Activated effector memory CD4-positive, alpha-beta T cell treated with Interleukin-2 at 50 U/mL for 16 hours (primary cell): Measurements from ENCODE around the gene MET.
"Not testable (repeated sequence)": the region's sequence is repeated elsewhere in the genome, so short reads cannot be mapped to it uniquely, and the experiment has no call there.

Experiments used
- DNase-seq: peaks from one replicate; pipeline ENCODE4 v3.0.0-alpha.2; 2020

MET gene

DNA sequence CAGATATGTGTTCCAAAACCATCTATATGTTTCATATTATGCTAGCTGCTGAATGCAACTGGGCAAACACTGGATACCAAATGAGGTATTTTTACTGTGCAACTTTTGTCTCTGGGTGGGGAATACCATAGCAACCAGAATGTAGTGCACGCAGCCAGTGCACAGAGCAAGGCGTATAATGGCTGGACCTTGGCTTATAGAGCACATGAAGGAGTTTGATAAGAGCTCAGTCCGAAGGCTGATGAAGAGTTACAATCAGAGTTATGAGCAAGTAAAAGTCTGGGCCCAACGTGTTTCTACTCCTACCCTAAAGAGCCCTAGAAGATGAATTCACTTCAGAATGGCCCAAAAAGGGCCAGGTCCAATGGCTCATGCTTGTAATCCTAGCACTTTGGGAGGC lies 82.2 kb downstream of the MET start:
- no peak for DNase-seq

- DNase-seq, result no peak
These were observed 85.3 kb downstream of the MET start for GRCh38 chr7:116757283-116757682.

GRCh38 chr7:116759642-116760041 lies 87.6 kb downstream of the MET start:
- DNase-seq, result not testable (repeated sequence)

DNA sequence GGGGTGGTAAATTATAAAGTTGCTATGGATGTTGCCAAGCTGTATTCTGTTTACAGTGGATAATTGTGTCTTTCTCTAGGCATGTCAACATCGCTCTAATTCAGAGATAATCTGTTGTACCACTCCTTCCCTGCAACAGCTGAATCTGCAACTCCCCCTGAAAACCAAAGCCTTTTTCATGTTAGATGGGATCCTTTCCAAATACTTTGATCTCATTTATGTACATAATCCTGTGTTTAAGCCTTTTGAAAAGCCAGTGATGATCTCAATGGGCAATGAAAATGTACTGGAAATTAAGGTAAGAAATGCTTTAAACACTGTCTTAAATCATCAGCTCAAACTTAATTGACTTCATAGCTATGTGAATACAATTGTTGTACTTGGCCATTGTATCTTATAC lies 91.0 kb downstream of the MET start:
- no peak for DNase-seq

DNA sequence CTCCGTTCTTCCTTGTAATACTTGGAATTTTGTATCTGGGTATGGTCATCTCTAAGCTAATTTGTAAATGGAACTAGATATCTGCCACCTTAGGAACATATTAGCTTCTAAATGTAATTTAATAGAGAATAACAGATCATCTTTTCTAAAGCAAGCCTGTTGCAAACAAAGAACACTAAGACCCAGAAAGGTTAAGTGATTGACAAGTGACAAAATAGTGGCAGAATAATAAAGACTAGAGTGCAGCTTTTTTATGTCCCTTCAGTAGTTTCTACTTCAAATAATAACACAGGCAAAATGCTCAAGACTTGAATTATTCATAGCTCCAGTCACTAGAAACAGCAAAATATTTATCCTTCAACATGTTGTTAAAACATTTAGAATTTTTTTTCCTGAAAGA lies 91.7 kb downstream of the MET start:
- DNase-seq, result no peak

DNA sequence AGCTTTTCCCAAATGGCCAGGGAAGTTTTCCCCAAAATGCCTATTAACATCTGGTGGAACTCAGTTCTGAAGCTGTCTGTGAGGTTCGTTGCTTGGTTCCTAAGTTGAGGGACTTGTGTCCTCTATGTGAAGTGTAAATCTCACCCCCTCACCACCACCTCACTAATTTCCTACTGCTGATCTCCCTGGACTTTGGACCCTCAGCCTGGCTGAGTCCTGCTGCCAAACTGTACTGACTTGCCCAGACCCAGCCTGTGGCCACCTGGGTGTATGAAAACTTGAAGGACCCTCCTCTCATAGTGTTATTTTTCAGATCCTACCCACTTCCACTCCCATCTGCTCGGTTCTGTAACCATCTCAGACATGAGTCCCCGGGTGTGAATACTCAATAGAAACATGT lies 94.9 kb downstream of the MET start:
- no peak for DNase-seq

DNA sequence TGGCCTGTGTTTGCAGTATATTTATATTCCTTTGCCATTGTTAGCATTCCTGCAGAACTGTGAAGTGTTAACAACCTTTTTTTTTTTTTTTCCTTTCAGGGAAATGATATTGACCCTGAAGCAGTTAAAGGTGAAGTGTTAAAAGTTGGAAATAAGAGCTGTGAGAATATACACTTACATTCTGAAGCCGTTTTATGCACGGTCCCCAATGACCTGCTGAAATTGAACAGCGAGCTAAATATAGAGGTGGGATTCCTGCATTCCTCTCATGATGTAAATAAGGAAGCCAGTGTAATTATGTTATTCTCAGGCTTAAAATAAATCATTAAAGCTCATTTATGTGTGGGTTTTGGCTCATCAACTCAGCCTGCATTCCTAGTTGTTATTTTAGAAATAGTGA lies 97.5 kb downstream of the MET start:
- DNase-seq, result no peak

DNA sequence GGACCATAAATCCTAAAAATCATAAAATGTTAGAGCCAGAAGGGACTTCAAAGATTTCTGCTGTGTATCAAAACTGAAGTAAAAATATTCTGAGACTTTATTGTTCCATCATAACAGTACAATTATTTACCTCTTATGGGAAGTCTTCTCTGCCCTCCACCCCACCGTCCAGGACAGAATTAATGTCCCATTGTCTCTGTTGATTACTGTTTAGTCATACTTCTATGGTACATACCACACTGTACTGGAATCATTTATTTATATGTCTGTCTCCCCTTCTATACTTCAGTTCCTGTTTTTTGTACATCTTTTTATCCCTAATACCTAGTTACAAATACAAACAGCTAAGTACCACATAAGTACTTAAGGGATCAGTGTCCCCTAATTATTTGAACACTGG lies 98.9 kb downstream of the MET start:
- DNase-seq, result no peak

DNA sequence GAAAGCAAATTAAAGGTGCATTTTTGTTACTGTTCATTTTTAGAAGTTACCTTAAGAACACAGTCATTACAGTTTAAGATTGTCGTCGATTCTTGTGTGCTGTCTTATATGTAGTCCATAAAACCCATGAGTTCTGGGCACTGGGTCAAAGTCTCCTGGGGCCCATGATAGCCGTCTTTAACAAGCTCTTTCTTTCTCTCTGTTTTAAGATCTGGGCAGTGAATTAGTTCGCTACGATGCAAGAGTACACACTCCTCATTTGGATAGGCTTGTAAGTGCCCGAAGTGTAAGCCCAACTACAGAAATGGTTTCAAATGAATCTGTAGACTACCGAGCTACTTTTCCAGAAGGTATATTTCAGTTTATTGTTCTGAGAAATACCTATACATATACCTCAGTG lies 99.6 kb downstream of the MET start:
- no peak for DNase-seq

DNA sequence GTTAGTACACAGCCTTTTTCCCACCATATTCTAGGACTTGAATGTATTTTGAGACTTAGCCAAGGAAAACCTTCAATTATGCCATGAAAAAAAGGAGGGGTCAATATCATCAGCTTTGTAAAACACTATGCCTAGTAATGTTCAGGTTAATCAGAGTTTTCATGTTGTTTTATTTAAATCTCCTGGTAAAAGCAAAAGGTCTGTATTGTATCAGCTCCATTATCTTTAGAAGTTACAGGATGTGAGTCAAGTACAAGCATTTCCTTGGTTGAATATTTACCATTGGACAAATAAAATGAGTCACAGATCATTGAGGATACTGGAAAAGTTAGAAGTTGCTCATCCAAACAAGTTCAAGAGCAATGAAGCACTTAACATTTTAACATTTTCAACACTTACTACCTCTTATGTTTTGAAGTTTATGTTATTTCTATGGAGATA lies 100.4 kb downstream of the MET start:
- no peak for DNase-seq

DNA sequence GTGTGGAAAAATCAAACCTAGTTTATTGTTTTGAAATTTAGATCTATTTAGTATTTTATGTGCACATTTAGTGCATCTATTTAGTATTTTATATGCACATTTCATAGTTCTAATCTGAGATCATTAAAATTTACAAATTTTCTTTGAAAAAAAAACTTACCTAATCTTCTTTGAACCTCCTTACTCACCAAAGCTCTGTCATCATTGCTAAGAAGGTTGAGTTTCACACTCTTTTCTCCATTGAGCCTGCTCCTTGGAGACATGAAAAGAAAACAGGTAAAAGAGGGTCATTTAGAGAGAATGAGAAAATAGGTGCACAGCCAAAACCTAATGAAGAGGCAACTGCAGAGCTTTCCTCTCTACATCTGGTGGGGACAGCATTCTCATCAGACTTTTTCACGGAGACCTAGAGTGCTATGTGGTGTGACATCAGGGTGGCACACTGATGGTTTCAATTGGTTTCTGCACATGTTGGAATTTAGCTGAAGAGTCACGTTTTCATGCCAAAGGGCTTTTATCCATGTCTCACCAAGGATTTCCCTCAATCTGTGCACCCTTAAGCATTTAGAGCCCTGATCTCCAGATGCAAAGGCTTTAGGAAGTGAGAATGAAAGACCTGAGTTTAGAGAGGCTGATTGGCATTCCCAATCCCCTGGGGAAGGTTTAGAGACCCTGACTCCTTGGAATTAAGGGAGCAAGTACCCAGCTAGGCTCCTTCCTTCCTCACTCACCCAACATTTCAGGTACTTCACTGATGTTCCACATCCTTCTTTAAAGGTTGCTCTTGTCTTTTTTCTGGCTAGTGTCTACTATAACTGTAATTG lies 101.1 kb downstream of the MET start:
- no peak for DNase-seq

DNA sequence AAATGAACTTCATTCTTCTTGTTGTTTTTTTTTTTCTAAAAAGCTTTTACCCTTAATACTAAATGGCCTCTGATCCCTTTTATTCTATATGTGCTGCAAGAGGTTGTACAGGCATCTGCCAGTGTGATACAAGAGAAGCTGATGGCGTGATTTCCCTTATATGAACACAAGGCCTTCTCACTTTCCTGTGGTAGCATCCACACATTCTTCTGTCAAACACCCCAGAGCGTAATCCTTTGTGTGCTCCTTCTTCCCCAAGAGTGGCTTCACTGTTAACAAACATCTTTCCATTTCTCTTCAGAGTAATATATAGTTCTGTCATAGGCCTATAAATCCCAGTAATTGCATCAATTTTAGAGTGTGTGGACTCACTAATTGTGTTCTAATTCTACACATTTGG lies 104.0 kb downstream of the MET start:
- DNase-seq, result no peak

- no peak for DNase-seq
These were observed 104.8 kb downstream of the MET start for GRCh38 chr7:116776610-116777289.

- no peak for DNase-seq
These were observed 105.8 kb downstream of the MET start for GRCh38 chr7:116777651-116778281.

- DNase-seq, result no peak
These were observed 107.2 kb downstream of the MET start for GRCh38 chr7:116779216-116779615.

- DNase-seq, result no peak
These were observed 107.9 kb downstream of the MET start for GRCh38 chr7:116779931-116780330.

GRCh38 chr7:116780521-116780920 lies 108.5 kb downstream of the MET start:
- no peak for DNase-seq

DNA sequence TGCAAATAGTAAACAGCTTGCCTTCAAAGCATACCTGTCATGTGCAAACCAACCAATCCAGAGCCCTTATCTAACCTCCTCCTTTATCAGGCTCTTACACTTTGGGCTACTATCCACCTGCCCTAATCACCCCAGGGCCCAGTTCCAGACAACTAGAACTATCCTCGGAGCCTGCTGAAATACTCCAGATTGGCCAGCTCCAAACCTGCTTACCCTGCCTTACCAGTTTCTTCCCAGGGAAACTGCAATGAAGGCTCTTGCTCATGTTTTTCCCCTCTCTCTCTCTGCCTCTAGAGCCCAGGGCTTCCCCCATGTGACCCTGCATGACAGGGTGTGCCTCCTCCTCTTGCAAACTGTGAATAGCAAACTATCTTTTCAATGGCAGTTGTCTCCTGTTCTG lies 109.0 kb downstream of the MET start:
- no peak for DNase-seq

GRCh38 chr7:116781584-116781983 lies 109.6 kb downstream of the MET start:
- no peak for DNase-seq

DNA sequence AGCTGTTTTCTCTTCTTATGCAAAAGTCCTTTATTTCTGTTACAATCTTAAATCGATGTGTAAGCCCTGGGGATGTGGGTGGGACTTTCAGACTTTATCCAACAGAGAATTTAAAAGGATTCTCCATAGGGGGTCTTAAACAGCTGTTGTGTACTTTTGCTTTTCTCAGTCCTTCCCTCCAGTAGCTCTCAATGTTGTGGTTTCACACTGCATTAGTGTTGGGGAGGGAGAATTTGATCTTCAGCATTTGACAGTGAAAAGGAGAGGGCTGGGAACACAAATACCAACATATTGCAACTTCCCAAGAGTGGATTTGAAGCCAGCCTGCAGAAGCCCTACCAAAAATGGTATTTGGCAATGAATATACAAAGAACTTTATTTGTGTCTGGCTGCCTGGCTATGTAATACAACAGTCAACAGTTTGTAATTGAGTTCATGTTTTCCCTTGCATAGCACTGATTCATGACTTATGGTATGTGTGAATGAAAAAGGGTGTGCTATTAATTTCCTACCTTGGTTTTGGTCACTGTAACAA lies 110.2 kb downstream of the MET start:
- no peak for DNase-seq

DNA sequence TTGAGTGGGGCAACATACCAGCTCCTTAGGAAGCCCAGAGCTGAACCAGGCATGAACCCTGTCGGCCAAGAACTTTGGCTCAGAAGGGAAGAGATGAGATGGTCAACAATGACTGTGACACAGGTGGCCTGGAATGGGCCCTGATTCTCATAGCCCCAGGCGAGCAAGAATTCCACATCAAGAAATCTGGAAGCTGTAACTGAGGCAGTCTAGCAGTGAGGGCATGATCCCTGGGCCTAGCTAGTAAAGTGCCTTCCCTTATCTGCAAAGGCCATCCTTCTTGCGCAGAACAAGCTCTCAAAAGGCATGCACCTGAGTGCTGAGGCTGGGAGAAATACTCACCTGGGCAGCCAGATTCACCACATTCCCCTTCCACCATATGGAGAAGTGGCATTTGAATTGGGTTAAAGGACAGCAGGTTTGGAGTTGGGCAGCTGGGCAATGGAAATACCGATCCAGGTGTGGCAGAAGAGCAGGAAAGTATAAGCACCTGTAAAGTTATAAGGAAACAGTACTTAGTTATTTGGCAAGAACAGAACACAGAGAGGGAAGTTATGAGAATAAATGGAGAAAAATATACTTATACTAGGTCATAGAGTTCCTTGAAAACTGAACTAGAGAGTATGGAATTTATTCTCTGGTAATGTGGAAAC lies 111.8 kb downstream of the MET start:
- no peak for DNase-seq

DNA sequence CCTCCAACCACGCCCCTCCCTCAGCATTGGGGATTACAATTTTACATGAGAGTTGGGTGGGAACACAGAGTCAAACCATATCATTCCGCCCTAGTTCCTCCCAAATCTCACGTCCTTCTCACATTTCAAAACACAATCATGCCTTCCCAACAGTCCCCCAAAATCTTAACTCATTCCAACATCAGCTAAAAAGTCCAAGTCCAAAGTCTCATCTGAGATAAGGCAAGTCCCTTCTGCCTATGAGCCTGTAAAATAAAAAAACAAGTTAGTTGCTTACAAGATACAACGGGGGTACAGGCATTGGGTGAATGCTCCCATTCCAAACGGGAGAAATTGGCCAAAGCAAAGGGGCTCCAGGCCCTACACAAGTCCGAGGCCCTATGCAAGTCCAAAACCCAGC lies 112.7 kb downstream of the MET start:
- no peak for DNase-seq

DNA sequence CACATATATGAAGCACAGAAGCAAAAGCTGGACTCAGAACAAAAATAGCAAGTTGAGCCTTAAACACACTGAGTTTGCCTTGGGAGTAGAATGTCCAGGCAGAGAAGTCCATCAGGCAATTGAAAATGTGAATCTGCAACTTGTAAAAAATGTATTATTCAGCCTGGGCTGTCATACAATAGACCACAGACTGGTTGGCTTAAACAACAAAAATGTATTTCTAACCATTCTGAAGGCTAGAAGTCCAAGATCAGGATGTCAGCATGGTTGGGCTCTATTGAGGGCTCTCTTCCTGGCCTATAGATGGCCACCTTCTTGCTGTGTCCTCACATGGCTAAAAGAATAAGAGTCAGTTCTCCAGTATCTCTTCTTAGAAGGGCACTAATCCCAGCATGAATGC lies 113.8 kb downstream of the MET start:
- DNase-seq, result no peak
